Heart left ventricle (tissue), 13 donors: Measurements from ENCODE around the gene KLHL29.

Experiments used
- CTCF ChIP-seq, 12 donors: fragments of 200-600 bp; sonication (generic) in 4 of 12; IDR thresholded peaks; one replicate each; pipeline versions ENCODE4 v1.5.0 to v1.8.0; 2018 to 2022; ENCODE audit warnings: antibody characterized with exemption in 12 of 12, mild to moderate bottlenecking in 5 of 12
- POLR2A ChIP-seq, 2 donors: fragments of 450-650 bp; IDR thresholded peaks; one replicate each; pipeline ENCODE4 v1.6.1; 2017; ENCODE audit warnings: antibody characterized with exemption in 2 of 2, mild to moderate bottlenecking in 2 of 2, moderate library complexity in 2 of 2
- donor health status: ischemic (EF 13 %, LVEDD 7.1; RV severe dilation, severe dysfunction).
- donor health status: DM: no; HTN: yes; CAD: no.
- donor health status: DM: no; HTN: no; CAD: no.
- donor health status: ischemic (EF 25% LVEDD 6.9; RV normal size, moderate dysfunction).
- donor health status: ischemic (EF 25% LVEDD 5.7; RV mildly dilated, moderate dysfunction).
- donor health status: ischemic (EF 35%, LVEDD 5.7; RV mildly dilated, moderate dysfunction).
- donor health status: nonischemic (EF 11% LVEDD 7.7; RV severe dilation, severe dysfunction).
- donor health status: DM: yes; HTN: yes; CAD: no.
- donor health status: PGD.
- donor health status: ischemic (EF 29% LVEDD 5.4; RV normal size, mild dysfunction).
- donor health status: nonischemic (EF 23%, LVEDD 6.1; RV moderate dilation, normal function).

GRCh38 chr2:23631389-23631788 is 246.4 kb downstream of the KLHL29 start:
- TF ChIP-seq POLR2A (IDR thresholded peaks at IDR 0.05) (no peak), CTCF (IDR thresholded peaks at IDR 0.05) (no peak)
